GM19351 (cell line): ENCODE results near the gene PMS2.
A peak's percentile ranks its signal among the peaks of the same experiment; 100 is the strongest.
"Not testable (repeated sequence)": the region's sequence is repeated elsewhere in the genome, so short reads cannot be mapped to it uniquely, and the experiment has no call there.

Experiments used
- ATAC-seq: cut with Tn5 transposase; IDR thresholded peaks from one replicate; pipeline ENCODE4 v1.9.1; 2021; ENCODE audit warnings: mild to moderate bottlenecking, moderate library complexity; ENCODE audit not compliant: unreplicated experiment

Gene PMS2, protein sequence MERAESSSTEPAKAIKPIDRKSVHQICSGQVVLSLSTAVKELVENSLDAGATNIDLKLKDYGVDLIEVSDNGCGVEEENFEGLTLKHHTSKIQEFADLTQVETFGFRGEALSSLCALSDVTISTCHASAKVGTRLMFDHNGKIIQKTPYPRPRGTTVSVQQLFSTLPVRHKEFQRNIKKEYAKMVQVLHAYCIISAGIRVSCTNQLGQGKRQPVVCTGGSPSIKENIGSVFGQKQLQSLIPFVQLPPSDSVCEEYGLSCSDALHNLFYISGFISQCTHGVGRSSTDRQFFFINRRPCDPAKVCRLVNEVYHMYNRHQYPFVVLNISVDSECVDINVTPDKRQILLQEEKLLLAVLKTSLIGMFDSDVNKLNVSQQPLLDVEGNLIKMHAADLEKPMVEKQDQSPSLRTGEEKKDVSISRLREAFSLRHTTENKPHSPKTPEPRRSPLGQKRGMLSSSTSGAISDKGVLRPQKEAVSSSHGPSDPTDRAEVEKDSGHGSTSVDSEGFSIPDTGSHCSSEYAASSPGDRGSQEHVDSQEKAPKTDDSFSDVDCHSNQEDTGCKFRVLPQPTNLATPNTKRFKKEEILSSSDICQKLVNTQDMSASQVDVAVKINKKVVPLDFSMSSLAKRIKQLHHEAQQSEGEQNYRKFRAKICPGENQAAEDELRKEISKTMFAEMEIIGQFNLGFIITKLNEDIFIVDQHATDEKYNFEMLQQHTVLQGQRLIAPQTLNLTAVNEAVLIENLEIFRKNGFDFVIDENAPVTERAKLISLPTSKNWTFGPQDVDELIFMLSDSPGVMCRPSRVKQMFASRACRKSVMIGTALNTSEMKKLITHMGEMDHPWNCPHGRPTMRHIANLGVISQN

GRCh38 chr7:6008668-6009611 is at the start of gene PMS2, which contains the start of gene AIMP2:
TSS of gene PMS2 (minus strand) at chr7:6009049. CDS start at chr7:6009019, 30 bp downstream.
TSS of gene AIMP2 (plus strand) at chr7:6009272. CDS start at chr7:6009364, 92 bp downstream.
- ATAC-seq = peak; percentile 91

GRCh38 chr7:6057316-6058129 is 48.7 kb upstream of the PMS2 start:
- no peak for ATAC-seq

DNA sequence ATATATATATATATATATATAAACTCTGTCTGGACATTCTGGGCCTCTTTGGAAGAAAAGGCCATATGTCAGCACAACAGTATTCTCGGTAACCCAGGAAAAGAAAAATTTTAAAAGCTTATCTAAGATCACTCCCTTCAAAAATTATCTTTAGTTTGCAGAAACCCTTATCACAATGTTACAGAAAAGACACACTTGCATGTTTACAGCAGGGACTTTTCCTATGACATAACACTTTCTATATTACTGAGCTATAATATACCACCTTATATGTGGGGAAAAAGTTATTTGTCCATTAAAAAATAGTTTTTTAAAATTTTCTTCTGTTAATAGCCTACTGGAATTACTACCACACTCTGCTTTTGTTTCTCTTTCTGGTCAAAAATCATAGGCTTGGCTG is 47.8 kb upstream of the PMS2 start:
- ATAC-seq = no peak

DNA sequence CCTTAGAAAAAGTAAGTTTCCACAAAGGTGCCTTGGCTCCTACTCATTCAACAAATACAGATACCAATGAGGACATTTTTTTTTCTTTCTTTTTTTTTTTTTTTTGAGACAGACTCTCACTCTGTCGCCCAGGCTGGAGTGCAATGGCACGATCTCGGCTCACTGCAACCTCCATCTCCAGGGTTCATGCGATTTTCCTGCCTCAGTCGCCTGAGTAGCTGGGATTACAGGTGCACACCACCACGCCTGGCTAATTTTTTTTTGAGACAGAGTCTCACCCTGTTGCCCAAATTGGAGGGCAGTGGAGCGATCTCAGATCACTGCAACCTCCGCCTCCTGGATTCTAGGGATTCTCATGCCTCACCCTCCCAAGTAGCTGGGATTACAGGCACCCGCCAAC is 42.3 kb upstream of the PMS2 start:
- not testable (repeated sequence) for ATAC-seq

DNA sequence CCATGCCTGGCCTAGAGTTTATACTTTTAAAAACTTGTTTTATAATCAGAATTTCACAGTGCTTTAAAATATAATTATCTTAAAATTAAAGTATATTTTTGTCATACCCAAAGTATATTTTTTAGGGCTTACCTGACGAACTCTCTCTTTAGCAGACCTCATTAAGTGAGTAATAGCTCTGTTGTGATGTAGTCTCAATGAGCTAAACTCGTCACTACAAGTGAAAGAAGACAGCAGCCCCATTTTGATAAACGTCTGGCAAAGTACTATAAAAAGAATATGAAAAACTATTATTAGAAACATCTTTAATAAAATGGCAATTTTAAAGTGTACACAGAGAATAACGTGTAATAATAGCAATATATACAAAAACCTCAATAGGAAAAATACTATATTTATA is 40.9 kb upstream of the PMS2 start:
- ATAC-seq = no peak

DNA sequence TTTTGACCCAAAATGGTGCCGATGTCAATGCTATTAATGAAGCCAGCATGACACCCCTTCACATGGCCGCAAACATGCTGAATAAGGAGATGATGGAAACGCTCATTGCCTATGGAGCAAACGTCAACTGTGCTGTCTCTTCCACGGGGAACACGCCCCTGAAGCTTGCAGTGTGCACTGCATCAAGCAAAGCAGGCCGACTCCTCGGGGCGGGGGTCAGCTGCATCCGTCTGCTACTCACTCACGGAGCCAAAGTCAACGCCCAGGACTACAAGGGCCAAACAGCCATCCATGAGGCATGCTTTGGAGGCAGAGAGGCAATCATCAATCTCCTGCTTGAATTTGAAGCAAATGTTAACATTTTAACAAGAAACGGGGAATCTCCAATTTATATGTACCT is 26.8 kb upstream of the PMS2 start:
- ATAC-seq = no peak

DNA sequence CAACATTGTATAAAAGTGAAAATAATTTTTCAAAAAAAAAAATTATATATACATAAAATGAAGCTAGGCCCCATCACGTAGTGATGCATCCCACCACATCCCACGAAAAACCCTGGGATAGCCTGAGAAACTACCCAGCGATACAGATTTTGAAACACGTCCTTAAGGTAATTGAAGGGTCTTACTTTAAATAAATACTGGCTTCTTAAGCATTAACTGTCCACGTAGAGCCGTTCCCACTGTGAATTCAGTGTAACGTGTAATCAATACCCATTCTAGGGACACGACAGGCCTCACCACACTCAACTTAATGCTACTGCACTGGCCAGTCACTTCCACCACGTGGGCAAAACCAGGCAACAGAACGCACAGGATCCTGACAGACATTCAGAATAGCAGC is 26.3 kb upstream of the PMS2 start:
- ATAC-seq = no peak

DNA sequence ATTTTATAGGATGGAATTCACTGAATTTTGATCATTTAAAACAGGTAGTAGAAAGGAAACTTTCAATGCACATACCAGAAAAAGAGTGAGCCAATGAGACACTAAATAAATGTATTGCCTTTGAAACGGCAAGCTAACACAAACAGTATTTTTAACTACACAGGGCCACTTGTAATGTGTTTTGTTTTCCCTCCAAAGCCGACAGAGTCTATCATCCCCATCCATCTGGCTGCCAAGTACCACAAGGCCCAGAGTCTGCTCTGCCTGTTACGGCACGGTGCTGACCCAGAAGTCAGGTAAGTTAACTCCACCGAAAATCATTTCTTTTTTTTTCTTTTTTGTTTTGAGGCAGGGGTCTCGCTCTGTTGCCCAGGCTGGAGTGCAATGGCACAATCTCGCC is 23.8 kb upstream of the PMS2 start:
- no peak for ATAC-seq

- ATAC-seq = no peak
These were observed 23.3 kb upstream of the PMS2 start for GRCh38 chr7:6032167-6032566.

DNA sequence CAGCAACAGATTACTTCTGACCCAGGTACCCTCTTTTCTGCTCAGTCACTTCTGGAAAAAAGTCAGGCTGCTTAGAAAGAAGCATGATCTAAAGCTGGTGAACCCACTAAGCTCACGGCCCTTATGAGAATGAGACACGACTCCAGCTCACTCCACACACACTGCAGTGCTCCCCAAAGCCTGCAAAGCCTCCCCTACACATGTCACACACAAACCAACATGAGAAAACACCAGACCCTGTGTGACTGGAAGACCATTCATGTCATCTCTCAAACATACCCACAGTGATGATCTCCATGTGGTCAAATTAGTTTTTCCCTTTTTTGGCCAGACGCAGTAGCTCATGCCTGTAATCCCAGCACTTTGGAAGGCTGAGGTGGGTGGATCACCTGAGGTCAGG is 22.7 kb upstream of the PMS2 start:
- no peak for ATAC-seq

DNA sequence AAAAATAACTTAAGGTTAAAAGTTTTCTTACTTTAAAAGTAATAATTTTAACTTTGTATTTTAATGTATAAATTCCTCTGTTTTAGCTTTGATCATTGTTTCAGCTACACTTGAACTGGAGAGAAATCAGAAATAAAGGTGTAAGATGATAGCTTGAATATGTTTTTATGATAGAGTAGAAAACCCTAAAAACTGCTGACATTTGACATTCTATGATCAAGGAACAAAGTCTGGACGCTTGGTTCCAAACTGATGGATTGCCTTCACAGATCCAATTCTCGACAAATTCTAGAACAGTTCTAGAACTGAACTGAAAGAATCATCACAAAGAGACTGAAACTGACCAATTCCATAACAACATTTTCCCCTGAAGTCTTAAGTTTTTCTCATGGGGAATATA is 22.1 kb upstream of the PMS2 start, which contains the start of gene ANKRD61:
ANKRD61 (plus strand) TSS at position 389 of the 400 bp plus-strand sequence; CDS start at position 389, 0 bp downstream.
- no peak for ATAC-seq

GRCh38 chr7:6028563-6028962 is 19.7 kb upstream of the PMS2 start:
- no peak for ATAC-seq

DNA sequence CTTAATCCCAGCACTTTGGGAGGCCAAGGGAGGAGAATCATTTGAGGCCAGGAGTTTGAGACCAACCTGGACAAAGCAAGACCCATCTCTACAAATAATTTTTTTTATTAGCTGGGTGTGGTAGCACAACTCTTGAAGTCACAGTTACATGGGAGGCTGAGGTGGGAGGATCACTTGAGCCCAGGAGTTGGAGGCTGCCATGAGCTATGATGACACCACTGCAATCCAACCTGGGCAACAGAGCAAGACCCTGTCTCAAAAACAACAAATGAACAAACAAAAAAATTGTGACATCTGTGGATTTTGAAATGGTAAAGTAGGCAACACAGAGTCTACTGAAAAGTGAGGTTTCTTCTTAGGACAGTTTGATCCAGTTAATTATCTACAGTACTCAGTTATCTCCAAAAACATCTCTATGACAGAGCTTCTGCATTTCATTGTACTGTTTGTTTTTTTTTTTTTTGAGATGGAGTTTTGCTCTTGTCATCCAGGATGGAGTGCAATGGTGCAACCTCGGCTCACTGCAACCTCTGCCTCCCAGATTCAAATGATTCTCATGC is 19.0 kb upstream of the PMS2 start:
- ATAC-seq = no peak

GRCh38 chr7:6026820-6027311 is 18.0 kb upstream of the PMS2 start:
- ATAC-seq = no peak

GRCh38 chr7:6026011-6026819 is 17.4 kb upstream of the PMS2 start:
- peak; percentile 86 for ATAC-seq

DNA sequence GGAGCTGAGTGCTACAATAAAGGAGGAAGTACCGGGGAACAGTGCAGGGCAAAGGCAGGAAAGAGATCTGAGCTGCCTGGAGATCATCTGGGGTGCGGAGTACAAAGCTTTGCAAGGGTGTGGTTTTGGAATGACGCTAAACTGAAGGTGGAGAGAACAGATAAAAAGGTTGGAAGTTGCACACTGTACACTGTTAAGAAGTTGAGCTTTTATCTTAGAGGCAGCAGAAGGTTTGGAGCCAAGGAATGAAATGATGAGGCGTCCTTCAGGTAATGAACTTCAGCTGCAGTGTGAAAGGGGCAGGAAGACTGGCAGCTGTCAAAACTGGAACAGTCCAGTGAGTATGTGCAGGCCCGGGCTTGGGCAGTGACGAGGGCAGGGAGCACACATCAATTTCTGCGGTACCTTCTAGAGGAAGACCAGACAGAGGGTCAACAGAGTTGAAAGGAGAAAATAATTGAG is 15.2 kb upstream of the PMS2 start:
- no peak for ATAC-seq

GRCh38 chr7:6022707-6023106 is 13.9 kb upstream of the PMS2 start:
- no peak for ATAC-seq
